ENCODE data around the gene FOXN1.
A peak's percentile ranks its signal among the peaks of the same experiment; 100 is the strongest.

Gene FOXN1

GRCh38 chr17:28524476-28525424 is 18.6 kb downstream of the FOXN1 start:
- DNase-seq (ENCODE audit: low read depth), result peak; percentile 88

DNA sequence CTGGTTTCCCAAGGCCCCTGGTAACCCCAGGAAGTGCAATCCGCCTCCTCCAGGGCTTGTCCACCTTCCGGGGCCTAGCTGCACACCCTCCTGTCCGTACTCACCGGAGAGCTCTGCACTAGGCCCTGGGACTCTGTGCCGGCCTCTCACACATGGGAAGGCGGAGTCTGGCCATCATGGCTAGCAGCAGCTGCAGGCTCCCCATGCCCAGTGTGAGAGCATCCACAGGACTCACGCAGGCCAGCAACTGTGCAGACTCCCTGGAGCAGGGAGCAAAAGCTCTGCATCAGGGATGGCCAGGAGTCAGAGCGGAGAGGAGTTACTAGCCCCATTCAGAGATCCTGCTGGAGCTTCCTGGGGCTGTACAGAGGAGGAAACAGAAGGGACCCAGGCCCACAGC is 20.2 kb downstream of the FOXN1 start:
- DNase-seq (ENCODE audit: low read depth), result no peak

DNA sequence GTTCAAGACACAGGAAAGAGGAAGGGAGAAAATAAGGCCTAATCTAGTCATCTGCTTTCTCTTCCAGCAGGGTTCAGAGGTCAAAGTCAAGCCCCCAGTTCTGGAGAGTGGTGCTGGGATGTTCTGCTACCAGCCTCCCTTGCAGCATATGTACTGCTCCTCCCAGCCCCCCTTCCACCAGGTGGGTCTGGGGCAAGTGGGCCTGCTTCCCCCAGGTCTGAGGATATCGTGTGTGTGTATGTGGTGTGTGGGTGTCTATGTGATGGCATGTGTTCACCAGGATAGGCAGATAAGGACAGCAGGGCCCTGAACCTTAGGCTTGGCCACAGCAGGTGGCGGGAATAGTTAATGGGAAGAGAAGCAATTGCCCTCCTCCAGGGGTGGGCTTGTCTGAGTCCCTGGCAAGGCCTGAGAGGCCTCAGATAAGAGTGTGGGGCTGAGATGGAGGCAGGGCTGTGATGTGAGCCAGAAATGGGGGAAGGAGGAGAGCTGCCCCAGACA is 21.1 kb downstream of the FOXN1 start:
- DNase-seq (ENCODE audit: low read depth), result no peak

GRCh38 chr17:28527859-28528258 is 21.7 kb downstream of the FOXN1 start:
- no peak for DNase-seq (ENCODE audit: low read depth)

GRCh38 chr17:28528327-28529012 is 22.3 kb downstream of the FOXN1 start:
- peak; percentile 56 for DNase-seq (ENCODE audit: low read depth)

- no peak for DNase-seq (ENCODE audit: low read depth)
These were observed 22.9 kb downstream of the FOXN1 start for GRCh38 chr17:28529013-28529400.

GRCh38 chr17:28530250-28530649 is 24.1 kb downstream of the FOXN1 start:
- no peak for DNase-seq (ENCODE audit: low read depth)

DNA sequence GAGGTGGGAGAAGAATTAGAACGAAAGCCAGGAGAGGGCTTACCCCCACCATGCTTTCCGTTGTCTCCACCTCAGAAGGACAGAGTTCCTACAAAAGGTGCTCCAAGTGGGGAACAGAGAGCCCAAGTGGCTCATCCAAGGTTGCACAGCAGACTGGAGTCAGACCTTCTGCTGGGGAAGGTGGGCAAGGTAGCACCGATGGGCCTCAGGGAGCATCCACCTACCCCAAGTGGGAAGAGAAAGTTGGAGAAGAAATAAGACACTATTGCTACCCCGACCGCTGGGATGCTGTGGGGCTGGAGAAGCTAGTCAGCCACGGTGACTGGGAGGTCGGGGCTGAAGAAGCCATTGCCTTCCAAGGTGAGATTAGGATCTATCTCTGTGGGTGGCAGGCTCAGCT is 24.8 kb downstream of the FOXN1 start:
- DNase-seq (ENCODE audit: low read depth), result no peak

DNA sequence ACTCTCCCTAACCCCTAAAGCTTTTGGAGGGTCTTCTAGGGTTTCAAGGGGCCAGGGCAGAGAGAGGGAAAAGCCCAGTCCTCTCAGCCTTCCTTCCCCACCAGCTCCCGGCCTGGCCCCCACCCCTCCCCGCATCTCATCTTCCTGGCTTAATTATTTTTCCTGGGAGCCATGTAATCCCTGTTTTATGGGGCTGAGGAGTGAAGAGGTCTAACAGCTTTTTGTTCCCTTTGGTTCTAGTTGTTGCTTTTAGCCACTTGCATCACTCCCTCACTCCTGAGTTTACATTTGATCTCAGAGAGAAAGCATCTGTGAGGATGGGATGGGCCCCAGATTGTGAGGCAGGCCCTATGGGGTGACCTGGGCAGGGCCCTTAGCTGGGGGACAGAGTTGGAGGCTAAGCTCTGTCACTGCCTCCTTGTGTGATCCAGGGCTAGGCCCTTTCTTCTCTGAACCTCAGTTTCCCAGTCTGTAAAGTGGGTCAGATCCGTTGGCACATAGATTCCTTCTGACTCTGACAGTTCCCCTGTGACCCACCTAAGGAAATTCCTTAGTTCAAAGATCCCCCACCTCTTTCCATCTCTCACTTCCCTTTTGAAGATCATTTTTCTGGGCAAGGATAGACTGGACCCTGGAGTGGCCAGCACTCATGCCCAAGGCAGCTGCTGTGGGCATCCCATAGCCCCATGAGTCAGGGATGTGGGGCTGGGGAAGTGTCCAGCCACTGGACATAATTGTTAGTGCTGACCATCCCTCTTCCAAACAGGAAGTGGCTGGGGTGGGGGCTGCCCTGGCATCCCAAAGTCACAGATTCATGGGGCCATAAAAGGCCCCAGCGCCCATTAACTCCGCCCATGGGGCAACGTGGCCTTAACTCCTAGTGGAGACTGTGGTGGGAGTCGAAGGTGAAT is 26.2 kb downstream of the FOXN1 start:
- DNase-seq (ENCODE audit: low read depth), result peak; percentile 29

- peak; percentile 25 for DNase-seq (ENCODE audit: low read depth)
These were observed 27.1 kb downstream of the FOXN1 start for GRCh38 chr17:28533091-28533807.

DNA sequence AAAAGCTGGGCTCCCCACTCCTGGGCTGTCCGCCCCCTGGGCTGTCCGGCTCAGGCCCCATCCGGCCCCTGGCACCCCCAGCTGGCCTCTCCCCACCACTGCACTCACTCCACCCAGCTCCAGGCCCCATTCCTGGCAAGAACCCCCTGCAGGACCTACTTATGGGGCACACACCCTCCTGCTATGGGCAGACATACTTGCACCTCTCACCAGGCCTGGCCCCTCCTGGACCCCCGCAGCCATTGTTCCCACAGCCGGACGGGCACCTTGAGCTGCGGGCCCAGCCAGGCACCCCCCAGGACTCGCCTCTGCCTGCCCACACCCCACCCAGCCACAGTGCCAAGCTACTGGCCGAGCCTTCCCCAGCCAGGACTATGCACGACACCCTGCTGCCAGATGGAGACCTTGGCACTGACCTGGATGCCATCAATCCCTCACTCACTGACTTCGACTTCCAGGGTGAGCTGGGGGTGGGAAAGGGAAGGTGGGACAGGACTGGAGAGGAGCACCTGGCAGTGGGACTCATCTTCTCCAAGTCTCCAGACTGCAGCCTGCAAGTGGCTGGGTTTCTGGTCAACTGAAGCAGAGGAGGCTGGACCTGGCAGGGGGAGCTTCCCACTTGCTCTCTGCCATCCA is 28.7 kb downstream of the FOXN1 start:
- DNase-seq (ENCODE audit: low read depth), result no peak

GRCh38 chr17:28536532-28537218 is 30.5 kb downstream of the FOXN1 start:
- no peak for DNase-seq (ENCODE audit: low read depth)

GRCh38 chr17:28537219-28537610 is 31.1 kb downstream of the FOXN1 start:
- DNase-seq (ENCODE audit: low read depth), result no peak

GRCh38 chr17:28538296-28538895 is 32.2 kb downstream of the FOXN1 start:
- DNase-seq (ENCODE audit: low read depth), result no peak

DNA sequence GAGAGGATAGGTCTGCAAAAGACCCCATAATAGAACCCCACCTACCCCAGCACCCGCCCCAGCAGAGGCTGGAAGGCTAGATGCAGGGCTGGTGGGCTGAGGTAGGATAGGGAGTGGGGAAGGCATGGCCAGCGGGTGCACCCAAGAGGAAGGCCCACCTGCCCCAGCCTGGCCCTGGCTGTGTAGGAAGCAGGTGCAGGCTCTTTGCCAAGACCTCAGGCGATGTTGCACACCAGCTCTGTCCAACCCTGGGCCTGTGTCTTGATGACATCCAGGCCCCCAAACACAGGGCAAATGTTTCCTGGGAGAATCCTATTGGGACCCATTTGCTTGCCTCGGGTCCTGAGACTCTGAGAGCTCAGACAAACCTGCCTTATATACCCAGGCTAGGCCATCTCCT is 34.1 kb downstream of the FOXN1 start:
- no peak for DNase-seq (ENCODE audit: low read depth)

GRCh38 chr17:28541439-28541838 is 35.3 kb downstream of the FOXN1 start:
- no peak for DNase-seq (ENCODE audit: low read depth)

DNA sequence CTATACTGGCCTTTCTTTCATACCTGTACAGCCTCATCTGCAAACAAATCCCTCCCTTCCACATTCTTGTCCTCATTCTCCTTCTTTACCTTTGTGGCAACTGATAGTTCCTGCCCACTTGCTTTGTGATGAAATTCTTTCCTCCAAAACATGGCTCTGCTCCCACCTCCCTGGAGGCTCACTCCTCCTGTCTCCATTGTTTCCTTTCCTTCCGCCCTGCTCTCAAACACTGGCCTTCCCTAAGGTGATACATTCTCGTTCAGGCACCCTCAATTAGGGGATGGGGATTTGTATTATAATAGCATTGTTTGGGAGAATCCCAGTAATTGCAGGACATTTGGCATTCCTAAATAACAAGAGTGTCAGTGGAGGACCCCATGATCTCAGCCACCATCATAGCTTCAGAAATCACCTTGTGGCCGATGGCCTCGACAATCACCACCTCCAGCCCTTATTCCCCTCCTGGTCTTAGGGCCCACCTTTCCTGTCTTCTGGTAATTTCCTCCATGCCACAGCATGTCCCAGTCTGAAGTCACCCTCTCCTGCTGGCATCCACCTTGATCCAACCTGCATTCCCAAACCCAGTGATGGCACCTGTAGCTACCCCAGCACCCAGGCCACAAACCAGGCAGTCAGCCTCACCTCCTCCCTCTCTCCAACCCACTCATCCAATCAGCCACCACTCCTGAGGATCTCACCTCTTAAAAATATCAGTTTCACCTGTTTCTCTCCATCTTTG is 38.4 kb downstream of the FOXN1 start:
- no peak for DNase-seq (ENCODE audit: low read depth)

DNA sequence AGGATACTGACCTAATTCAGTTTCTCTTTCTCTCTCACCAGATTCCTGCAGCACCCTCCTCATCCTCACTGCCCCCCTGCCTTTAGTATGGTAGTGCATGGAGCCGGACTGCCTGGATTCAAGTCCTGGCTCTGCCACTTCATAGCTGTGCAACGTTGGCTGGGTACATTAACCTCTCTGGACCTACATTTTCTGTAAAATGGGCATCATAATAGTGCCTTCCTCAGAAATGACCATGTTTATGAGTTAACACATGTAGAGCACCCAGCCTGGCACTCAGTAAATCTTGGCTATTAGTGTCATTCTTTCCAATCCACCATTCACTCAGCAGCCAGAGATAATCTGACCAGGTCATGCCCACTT is 39.0 kb downstream of the FOXN1 start:
- no peak for DNase-seq (ENCODE audit: low read depth)

- peak; percentile 22 for DNase-seq (ENCODE audit: low read depth)
These were observed 39.8 kb downstream of the FOXN1 start for GRCh38 chr17:28545787-28546415.

Data from EH (cell line).